Stimulated activated CD8-positive, alpha-beta memory T cell treated with anti-CD3 and anti-CD28 coated beads, Interleukin-4, amount 100 ng/mL, for 1 hour (primary cell): ENCODE results near the gene CFHR3.
"Not testable (repeated sequence)": the region's sequence is repeated elsewhere in the genome, so short reads cannot be mapped to it uniquely, and the experiment has no call there.

Source experiments
- DNase-seq, 2 donors: peaks; one replicate each; pipeline ENCODE4 v3.0.0-alpha.2; 2020; ENCODE audit warnings: low read depth in 2 of 2, low spot score in 1 of 2

Gene CFHR3

DNA sequence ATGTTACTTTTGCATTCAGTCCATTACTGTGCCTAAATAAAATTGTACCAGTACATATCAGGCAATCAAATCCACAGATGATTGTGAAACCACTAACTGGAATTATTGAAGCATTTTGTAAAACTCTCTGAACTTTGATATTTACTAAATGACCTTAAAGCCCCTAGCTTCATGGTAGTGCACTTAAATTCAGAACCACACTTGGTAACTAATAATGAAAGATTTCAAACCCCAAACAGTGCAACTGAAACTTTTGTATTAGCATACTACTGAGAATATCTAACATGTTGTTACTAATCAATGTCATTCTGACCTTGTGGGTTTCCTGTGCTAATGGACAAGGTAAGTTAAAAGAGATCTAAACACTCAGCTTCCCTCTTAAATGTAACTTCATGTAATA lies at the start of gene CFHR3:
CFHR3 (plus strand) TSS at position 238 of the 400 bp plus-strand sequence; CDS start at position 285, 47 bp downstream.
- no peak for DNase-seq

DNA sequence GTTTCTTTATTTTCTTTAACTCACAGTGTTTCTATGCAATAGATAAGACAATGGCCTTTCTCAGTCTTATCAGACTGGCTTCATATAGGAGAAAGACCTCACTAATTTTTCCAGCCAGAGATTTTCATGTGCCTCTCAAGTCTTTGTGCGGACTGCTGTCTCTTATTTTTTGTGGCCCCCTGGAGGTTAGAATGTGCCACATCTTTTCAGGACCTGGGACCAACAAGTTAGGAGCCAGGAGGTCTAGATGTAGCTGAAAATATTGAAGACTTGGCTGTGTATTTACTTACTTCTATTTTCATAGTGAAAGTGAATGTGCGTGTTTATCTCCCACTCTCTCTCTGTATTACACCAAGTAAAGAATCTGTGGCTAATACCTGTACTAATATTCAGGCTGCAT lies 42.1 kb upstream of the CFHR3 start:
- DNase-seq = no peak

DNA sequence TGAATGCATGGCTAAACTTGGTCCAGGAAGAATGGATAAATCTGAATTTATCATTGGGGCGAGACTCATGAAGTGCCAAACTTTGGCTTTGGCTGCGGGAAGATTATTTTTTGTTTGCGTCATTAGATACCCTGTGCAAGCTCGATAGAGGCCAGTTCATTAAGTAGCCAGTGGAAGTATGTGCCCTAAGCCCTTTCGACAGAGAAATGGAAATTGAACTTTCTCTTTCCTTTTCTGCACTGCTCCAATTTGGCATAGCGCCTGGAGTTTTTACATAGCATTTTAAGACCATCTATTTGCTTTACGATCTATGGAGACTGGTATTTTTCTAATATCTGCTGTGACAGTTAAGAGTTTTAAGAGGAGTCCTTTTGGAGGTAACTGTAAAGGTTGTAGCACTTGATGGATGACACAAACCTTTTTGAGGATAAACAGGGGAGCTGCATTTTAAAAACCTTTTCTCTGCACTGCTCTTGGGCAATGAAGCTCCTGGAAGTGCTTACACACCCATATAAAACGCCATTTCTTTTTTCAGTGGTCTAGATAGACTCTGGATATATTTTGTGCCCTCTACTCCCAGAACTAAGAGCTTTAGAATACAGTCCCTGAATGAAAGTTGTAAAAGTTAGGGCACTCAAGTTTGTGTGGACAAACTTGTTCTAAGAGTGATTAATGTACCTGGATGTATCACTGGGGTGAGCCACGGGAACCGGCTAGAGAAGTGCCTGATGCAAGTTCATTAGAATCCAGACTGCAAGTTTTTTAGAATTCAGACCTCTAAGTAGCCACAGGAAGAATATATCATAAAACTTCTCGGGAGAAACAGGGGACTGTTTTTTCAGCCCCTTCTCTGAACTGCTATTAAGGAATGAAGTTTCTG lies 41.3 kb upstream of the CFHR3 start:
- DNase-seq = no peak

- DNase-seq = no peak
These were observed 40.6 kb upstream of the CFHR3 start for GRCh38 chr1:196734006-196734405.

DNA sequence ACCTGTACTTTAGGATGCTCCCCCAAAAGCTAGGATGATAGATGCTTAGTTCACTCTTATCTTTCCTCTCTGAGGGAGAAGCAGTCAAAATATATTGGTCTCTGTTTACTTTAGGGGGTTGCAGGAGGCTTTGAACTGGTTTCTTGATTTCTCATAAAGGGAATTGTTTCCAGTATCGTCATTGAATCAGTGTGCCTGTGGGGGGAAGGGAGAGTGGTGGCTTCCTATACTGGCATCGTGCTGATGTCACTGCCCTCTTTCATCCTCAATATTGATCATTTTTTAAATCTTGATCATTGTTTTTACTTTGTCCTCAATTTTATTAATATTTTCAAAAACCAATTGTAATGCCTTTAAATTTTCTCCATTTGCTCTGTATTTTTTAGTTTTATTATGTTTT lies 40.2 kb upstream of the CFHR3 start:
- no peak for DNase-seq

GRCh38 chr1:196738730-196739129 lies 35.9 kb upstream of the CFHR3 start:
- DNase-seq = no peak

GRCh38 chr1:196743244-196743643 lies 31.4 kb upstream of the CFHR3 start:
- not testable (repeated sequence) for DNase-seq

DNA sequence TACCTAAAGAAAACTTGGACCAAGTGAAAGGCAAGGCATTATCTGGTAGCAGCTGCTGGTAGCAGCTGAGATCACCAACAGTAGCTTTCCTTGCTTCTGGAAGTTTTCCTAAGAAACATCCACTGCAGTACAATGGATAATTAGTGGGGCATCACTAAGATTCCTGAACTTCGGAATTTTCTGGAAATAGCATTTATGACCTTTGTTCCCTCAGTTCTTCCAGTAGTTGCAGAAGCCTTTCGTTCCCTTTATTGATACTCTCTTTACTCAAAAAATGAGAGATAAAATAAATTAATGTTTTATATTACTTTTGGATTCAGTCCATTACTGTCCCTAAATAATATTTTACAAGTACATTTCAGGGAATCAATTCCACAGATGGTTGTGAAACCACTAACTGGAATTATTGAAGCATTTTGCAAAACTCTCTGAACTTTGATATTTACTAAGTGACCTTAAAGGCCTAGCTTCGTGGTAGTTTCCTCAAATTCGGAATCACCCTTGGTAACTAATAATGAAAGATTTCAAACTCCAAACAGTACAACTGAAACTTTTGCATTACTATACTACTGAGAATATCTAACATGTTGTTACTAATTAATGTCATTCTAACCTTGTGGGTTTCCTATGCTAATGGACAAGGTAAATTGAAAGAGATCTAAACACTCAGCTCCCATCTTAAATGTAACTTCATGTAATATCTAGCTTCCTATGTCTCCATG lies 9.5 kb upstream of the CFHR3 start:
- not testable (repeated sequence) for DNase-seq

- DNase-seq = not testable (repeated sequence)
These were observed 4.8 kb upstream of the CFHR3 start for GRCh38 chr1:196769823-196770222.

GRCh38 chr1:196773713-196774112 lies 927 bp upstream of the CFHR3 start:
- DNase-seq = no peak

DNA sequence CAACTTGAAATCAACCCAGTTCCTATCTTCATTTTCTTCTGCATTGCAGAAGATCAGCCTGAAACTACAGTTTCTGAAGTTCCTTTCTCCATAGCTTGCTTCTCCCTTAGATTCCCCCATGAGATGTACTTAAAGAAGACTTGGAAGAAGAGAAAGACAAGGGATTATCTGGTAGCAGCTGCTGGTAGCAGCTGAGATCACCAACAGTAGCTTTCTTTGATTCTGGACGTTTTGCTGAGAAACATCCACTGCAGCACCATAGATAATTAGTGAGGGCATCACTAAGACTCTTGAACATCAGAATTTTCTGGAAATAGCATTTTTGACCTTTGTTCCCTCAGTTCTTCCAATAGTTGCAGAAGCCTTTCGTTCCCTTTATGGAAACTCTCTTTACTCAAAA lies 465 bp upstream of the CFHR3 start:
- no peak for DNase-seq

DNA sequence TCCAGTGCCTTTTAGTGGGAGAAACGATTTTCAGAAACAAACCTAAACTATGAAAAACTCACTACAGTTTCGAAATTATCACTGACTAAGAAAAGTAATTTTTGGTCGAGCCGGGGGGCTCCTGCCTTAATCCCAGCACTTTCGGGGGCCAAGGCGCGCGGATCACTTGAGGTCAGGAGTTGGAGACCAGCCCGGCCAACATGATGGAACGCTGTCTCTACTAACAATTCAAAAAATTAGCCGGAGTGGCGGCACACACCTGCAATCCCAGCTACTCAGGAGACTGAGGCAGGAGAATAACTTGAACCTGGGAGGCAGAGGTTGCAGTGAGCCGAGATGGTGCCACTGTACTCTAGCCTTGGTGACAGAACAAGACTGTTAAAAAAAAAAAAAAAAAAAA lies 3.0 kb downstream of the CFHR3 start:
- no peak for DNase-seq

DNA sequence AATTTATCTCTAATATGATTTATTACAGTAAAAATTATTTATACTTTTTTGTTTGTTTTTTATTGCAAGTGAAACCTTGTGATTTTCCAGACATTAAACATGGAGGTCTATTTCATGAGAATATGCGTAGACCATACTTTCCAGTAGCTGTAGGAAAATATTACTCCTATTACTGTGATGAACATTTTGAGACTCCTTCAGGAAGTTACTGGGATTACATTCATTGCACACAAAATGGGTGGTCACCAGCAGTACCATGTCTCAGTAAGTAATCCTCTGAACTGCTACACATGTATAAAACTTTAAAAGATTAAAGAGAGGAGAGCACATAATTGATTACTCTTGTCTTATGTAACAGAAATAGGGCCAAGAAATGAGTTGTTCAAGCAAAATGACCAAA lies 4.5 kb downstream of the CFHR3 start:
- no peak for DNase-seq

DNA sequence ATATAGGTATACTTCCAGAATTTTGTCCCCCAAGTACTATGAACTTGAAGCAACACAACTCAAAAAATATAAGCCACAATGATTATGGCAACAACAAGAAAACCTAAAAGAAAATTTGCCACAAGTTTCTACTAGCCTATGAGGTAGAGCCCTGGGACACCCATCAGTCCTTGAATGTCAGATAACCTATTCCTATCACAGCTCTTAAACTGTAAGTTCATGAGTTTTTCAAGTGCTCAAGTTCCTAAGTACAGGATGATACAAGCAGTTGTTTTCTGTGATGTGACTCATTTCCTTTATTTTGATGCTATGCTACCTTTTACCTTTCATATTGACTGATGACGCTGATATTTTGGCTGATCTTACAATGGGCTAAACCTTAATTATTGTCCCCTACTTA lies 16.6 kb downstream of the CFHR3 start:
- not testable (repeated sequence) for DNase-seq

DNA sequence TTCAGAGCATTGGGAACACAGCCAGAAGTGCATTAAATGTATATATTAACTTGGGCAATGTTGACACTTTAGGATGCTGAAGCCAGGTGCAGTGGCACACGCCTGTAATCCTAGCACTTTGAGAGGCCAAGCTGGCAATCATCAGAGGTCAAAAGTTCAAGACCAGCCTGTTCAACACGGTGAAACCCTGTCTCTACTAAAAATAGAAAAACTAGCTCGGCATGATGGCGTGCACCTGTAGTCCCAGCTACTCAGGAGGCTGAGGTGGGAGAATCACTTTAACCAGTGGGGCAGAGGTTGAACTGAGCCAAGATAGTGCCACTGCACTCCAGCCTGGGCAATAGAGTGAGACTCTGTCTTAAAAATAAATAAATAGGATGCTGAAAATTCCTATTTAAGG lies 19.5 kb downstream of the CFHR3 start:
- not testable (repeated sequence) for DNase-seq

- no peak for DNase-seq
These were observed 23.3 kb downstream of the CFHR3 start for GRCh38 chr1:196797891-196798290.

GRCh38 chr1:196801920-196802319 lies 27.3 kb downstream of the CFHR3 start:
- not testable (repeated sequence) for DNase-seq

- DNase-seq = no peak
These were observed 34.0 kb downstream of the CFHR3 start for GRCh38 chr1:196808529-196809235.

- DNase-seq = not testable (repeated sequence)
These were observed 42.8 kb downstream of the CFHR3 start for GRCh38 chr1:196817442-196817841.

- not testable (repeated sequence) for DNase-seq
These were observed 44.9 kb downstream of the CFHR3 start, which contains the start of gene CFHR1 for GRCh38 chr1:196819531-196819930. Gene CFHR1 (plus strand): TSS chr1:196819731. CDS start chr1:196819845, 114 bp downstream.

DNA sequence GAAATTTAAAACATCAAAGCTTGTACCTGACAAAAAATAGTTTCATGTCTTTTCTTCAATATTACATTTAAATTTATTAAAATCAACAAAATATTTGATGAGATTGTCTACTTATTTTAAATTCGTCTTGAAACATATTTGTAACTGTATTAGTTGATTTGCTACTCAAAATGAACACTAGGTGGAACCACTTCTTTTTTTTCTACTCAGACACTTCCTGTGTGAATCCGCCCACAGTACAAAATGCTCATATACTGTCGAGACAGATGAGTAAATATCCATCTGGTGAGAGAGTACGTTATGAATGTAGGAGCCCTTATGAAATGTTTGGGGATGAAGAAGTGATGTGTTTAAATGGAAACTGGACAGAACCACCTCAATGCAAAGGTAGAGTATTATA lies 53.2 kb downstream of the CFHR3 start:
- not testable (repeated sequence) for DNase-seq
